Lower leg skin (tissue), 4 donors: ENCODE results near the gene CMTM8. TPM values are rescaled to one million over a fixed set of nuclear protein-coding genes. Genes with fewer than 3 reads are reported as not detected.

ENCODE experiments used
- DNase-seq, 2 donors: peaks; one replicate each; pipeline ENCODE4 v3.0.0-alpha.2; 2019; ENCODE audit warnings: low spot score in 2 of 2
- H3K4me3 ChIP-seq: fragments of 200-600 bp; sonication (generic); 2 replicates; pipeline ENCODE4 v1.5.1; 2017; ENCODE audit warnings: mild to moderate bottlenecking, low read depth; ENCODE audit not compliant: poor library complexity, severe bottlenecking
- POLR2A ChIP-seq, 2 donors: fragments of 450-650 bp; IDR thresholded peaks; one replicate each; pipeline ENCODE4 v1.6.1; 2016 to 2017; ENCODE audit warnings: antibody characterized with exemption in 2 of 2, mild to moderate bottlenecking in 1 of 2, moderate library complexity in 1 of 2
- WGBS, 2 donors: methylation state at CpG; one replicate each; pipeline ENCODE4 v1.1.5; 2018; 5-methylcytosine and 5-hydroxymethylcytosine counted together
- intact Hi-C: fragments of 100-400 bp; cut with DNase I; formaldehyde crosslinking; loops from one replicate; pipeline ENCODE4 v1.15.0; 2023; ENCODE audit warnings: low total_unique reads
- total RNA-seq, 4 donors: library from RNA; depleted of rRNA; stranded (reverse); fragments of >200 nt; gene quantifications; one replicate each; pipeline ENCODE4 v1.1.0, GENCODE V29; 2016
- TF ChIP-seq, protein P1 (sequence below), 3 donors: fragments of 450-650 bp; IDR thresholded peaks; one replicate each; pipeline ENCODE4 v1.5.1; 2016; ENCODE audit warnings: antibody characterized with exemption in 3 of 3, mild to moderate bottlenecking in 3 of 3, moderate library complexity in 2 of 3

The CMTM8 gene
- total RNA-seq, 4 donors from 2014 or later = 11.0 to 24.7 (median 15.5) TPM

GRCh38 chr3:32406486-32407408 is 168.3 kb downstream of the CMTM8 start:
- TF ChIP-seq, protein P1, sequence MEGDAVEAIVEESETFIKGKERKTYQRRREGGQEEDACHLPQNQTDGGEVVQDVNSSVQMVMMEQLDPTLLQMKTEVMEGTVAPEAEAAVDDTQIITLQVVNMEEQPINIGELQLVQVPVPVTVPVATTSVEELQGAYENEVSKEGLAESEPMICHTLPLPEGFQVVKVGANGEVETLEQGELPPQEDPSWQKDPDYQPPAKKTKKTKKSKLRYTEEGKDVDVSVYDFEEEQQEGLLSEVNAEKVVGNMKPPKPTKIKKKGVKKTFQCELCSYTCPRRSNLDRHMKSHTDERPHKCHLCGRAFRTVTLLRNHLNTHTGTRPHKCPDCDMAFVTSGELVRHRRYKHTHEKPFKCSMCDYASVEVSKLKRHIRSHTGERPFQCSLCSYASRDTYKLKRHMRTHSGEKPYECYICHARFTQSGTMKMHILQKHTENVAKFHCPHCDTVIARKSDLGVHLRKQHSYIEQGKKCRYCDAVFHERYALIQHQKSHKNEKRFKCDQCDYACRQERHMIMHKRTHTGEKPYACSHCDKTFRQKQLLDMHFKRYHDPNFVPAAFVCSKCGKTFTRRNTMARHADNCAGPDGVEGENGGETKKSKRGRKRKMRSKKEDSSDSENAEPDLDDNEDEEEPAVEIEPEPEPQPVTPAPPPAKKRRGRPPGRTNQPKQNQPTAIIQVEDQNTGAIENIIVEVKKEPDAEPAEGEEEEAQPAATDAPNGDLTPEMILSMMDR (IDR thresholded peaks at IDR 0.05) = no peak
- no peak for TF ChIP-seq POLR2A (IDR thresholded peaks at IDR 0.05)
- DNase-seq = peak in 1 of 2 donors; percentile 67
- 52 to 63% methylated on average over 7 of the region's 7 CpGs for WGBS, 2 donors
- no peak overlapping the region for H3K4me3 ChIP-seq
- intact Hi-C loops = no loop called here

- WGBS, 2 donors = 75 to 83% methylated on average over 10 of the region's 10 CpGs
- H3K4me3 ChIP-seq = no peak overlapping the region
- intact Hi-C loops = no loop called here
- peak in 1 of 2 donors; percentile 70 for DNase-seq
- TF ChIP-seq POLR2A (IDR thresholded peaks at IDR 0.05) = no peak
- TF ChIP-seq, protein P1 (IDR thresholded peaks at IDR 0.05) = no peak
Observed at GRCh38 chr3:32410367-32411246, 172.1 kb downstream of the CMTM8 start.

GRCh38 chr3:32411442-32411841 is 173.0 kb downstream of the CMTM8 start:
- intact Hi-C loops = no loop called here
- no peak overlapping the region for H3K4me3 ChIP-seq
- 86 to 93% methylated on average over 5 of the region's 5 CpGs for WGBS, 2 donors
- peak in 1 of 2 donors; percentile 39 for DNase-seq
- TF ChIP-seq, protein P1 (IDR thresholded peaks at IDR 0.05) = no peak
- TF ChIP-seq POLR2A (IDR thresholded peaks at IDR 0.05) = no peak

GRCh38 chr3:32412887-32413286 is 174.4 kb downstream of the CMTM8 start:
- no peak for TF ChIP-seq POLR2A (IDR thresholded peaks at IDR 0.05)
- TF ChIP-seq, protein P1 (IDR thresholded peaks at IDR 0.05) = no peak
- intact Hi-C loops = no loop called here
- DNase-seq = peak in 1 of 2 donors; percentile 10
- 98% methylated on average over 3 of the region's 3 CpGs for WGBS, 2 donors
- no peak overlapping the region for H3K4me3 ChIP-seq

DNA sequence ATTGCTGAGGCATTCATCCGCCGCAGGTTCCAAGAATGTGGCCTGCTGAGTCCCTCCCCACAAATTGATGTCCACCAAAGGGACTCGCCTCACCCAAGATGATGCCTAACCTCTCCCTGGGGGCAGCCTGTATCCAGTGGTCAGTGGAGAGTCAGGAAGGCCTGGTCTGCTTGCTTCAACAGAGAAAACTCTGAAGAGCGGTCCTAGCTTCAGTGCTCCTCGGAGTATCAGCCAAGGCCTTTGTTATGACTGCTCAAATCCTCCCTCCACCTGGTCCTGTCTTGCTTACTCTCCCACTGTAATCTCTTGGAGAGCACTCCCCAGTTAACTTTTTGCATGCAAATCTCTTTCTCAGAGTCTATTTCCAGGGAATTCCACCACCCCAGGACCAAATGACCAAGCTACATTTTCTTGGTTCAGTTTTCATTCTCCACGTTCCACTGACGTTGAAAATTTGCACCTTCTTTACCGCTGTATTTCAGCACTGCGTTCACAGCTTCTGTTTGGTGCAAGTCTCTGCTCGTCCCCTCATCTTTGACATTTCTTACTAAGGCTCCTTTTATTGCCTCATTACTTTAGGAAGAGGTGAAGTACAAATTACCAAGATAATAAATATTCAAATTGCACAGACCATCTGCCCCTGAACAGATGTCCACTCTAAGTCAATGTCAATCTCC is 175.5 kb downstream of the CMTM8 start:
- intact Hi-C loops = no loop called here
- peak in 1 of 2 donors; percentile 63 for DNase-seq
- H3K4me3 ChIP-seq = no peak overlapping the region
- no peak for TF ChIP-seq POLR2A (IDR thresholded peaks at IDR 0.05)
- TF ChIP-seq, protein P1 (IDR thresholded peaks at IDR 0.05) = no peak
- 71 to 74% methylated on average over 10 of the region's 10 CpGs for WGBS, 2 donors
